HG02610 (cell line): ENCODE measurements around the gene S100A13.
"Not testable (repeated sequence)": the region's sequence is repeated elsewhere in the genome, so short reads cannot be mapped to it uniquely, and the experiment has no call there.

Experiments
- ATAC-seq: cut with Tn5 transposase; IDR thresholded peaks from one replicate; pipeline ENCODE4 v1.9.1; 2021; ENCODE audit warnings: mild to moderate bottlenecking, moderate library complexity; ENCODE audit not compliant: unreplicated experiment

The S100A13 gene

GRCh38 chr1:153649137-153649862 is 22.0 kb upstream of the S100A13 start:
- no peak for ATAC-seq

DNA sequence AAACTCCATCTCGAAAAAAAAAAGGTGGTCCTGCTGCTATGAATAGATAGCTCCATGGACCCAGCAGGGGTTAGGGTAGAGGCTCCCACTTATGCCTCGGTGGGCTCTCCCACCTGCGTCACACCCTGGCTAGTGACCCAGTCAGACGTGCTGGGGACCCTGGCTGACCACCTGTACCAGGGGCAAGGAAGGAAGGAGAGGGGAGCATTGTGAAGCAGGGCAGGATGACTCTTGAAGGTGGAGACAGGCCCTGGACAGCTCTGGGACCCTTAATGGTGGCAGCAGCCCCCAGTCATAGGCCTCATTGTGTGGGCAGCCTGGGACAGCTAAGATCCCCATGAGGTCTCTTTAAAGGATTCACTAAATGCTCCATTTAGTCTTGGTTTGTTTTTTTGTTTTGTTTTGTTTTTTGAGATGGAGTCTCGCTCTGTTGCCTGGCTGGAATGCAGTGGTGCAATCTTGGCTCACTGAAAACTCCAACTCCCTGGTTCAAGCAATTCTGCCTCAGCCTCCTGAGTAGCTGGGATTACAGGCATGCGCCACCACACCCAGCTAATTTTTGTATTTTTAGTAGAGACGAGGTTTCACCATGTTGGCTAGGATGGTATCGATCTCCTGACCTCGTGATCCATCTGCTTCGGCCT is 20.8 kb upstream of the S100A13 start:
- no peak for ATAC-seq

- ATAC-seq = no peak
These were observed 20.0 kb upstream of the S100A13 start for GRCh38 chr1:153647346-153647714.

- ATAC-seq = no peak
These were observed 19.5 kb upstream of the S100A13 start for GRCh38 chr1:153646672-153647345.

GRCh38 chr1:153643816-153644215 is 16.5 kb upstream of the S100A13 start:
- no peak for ATAC-seq

- no peak for ATAC-seq
These were observed 15.8 kb upstream of the S100A13 start for GRCh38 chr1:153643100-153643499.

- ATAC-seq = no peak
These were observed 14.9 kb upstream of the S100A13 start for GRCh38 chr1:153642161-153642560.

DNA sequence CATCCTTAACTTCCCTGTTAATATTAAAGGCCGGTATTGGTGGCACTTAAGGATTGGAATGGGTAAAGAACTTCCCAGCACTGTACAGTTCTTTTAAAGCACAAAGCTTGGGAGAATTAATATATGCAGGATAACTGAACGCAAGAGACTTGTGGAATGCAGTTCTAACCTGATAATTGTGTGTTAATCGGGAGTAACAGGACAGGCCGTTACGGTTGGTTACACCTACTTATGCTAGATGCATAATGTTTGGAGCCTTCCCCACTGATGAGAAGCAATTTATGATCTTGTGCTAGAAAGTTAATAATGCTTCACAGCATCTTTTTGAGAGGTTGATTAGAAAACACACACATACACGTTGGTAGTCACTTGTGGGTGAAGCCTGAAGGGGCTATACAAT is 13.6 kb upstream of the S100A13 start:
- no peak for ATAC-seq

GRCh38 chr1:153640213-153640612 is 12.9 kb upstream of the S100A13 start:
- not testable (repeated sequence) for ATAC-seq

DNA sequence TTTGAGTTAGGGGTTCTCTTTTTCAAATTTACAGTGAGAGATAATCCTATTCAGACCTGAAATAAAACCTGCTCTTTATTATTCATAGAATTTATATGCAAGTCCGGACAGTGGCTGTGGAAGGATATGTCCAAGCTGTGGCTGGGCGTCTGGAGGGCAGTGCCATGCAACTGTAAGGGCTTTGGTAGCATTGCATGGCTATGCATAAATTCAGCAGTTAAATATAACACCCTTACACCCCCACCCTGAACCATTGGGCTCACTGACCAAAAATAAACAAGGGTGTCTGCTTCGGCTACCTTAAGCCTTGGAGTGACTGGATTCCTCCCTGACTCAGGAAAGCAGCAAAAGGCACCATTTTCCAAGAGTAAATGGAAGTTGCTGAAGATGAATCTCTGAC is 12.0 kb upstream of the S100A13 start:
- ATAC-seq = no peak

DNA sequence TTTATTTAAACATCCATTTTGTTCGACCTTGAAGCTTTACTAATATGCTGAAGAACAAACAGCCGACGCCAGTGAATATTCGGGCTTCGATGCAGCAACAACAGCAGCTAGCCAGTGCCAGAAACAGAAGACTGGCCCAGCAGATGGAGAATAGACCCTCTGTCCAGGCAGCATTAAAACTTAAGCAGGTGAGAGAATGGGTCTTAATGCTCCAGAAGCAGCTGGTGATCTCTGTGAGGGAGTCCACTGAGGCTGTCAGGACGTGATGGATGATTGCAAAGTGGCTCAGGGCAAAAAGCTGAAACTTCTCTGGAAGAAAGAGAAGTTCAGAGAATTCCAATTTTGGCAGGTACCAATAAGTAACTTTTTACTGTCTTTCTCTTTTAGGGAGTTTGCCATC is 11.0 kb upstream of the S100A13 start:
- no peak for ATAC-seq

DNA sequence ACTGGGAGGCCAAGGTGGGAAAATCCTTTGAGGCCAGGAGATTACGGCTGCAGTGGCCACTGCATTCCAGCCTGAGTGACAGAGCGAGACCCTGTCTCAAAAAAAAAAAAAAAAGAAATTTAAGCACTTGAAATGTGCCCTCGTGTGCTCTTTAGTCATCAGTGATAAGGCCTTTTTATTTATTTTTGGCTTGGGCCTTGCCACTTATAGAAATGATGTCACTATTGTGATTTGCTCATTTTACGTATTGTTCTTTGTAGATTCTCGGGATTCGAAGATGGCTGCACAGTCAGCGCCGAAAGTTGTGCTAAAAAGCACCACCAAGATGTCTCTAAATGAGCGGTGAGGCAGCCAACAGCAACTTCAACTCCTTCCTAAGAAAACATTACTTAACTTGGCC is 9.0 kb upstream of the S100A13 start:
- no peak for ATAC-seq

GRCh38 chr1:153635872-153636271 is 8.6 kb upstream of the S100A13 start:
- no peak for ATAC-seq

DNA sequence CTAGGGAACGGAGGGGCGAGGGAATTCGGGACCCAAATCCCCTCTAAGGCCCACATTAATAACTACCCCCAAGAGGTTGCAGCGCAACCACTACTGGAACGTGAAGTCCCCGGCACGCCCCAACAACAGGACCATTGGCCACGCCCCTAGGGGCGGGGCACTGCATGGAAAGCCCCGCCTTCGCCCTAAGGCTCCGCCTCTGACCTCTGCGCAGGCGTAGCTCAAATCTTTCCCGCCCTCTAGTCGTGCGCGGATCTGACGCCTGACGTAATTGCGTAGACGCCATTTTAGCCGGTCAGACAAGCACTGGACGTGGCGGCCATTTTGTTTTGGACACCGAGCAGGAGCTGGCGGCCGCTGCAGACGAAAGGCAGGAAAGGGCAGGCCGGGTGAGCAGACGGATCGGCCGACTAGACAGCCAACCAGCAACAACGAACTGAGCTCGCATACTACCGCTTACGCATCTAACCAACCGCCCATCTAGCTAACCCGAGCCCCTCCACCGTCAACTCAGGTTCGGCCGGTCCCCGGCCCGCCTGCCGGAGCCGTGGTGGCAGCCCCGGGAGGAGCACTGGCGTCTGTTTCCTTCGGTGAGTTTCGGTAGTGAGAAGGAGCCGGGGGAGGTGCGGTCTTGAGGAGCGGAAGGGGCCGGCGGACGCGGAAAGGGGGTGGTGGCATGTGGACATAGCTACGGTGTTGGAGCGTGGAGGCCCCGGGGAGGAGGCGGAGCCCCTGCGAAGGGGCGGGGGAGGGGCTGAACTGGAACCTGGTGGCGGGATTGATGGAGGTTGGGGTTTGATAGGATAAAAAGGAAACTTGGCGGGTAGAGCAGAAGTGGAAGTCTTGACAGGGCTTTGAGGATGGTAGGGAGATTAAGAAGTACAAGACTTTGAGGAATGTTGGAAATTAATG is 6.7 kb upstream of the S100A13 start, which contains the start of gene CHTOP:
Gene CHTOP, plus strand, starts transcription at position 313 of the 912 bp plus-strand sequence. CDS start 2,523 bp downstream, outside the sequence.
- peak; percentile 85 for ATAC-seq

GRCh38 chr1:153633161-153633753 is 6.0 kb upstream of the S100A13 start:
- peak; percentile 5 for ATAC-seq

GRCh38 chr1:153631047-153632022 is 4.0 kb upstream of the S100A13 start:
- ATAC-seq = no peak

GRCh38 chr1:153630384-153630783 is 3.1 kb upstream of the S100A13 start:
- ATAC-seq = no peak

GRCh38 chr1:153629971-153630370 is 2.7 kb upstream of the S100A13 start:
- ATAC-seq = no peak

DNA sequence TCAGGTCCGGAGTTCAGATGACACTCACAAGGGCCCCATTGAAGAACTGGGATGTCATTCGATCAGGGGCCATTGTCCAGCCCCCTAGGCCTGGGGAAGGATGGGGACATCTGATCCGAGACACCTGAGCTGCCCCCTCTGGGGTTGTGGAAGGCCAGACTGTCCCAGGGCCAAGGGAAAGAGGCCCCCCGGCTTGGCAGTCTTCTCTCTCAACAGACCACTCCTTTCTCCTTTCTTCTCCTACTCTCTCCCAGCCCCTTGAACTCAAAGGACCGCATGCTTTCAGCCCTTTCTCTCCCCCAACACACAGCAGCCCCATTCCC is 2.0 kb upstream of the S100A13 start:
- ATAC-seq = no peak
